MV-4-11 (cell line): Measurements from ENCODE around the gene RAP2B.
A peak's percentile ranks its signal among the peaks of the same experiment; 100 is the strongest.
"Not testable (repeated sequence)": the region's sequence is repeated elsewhere in the genome, so short reads cannot be mapped to it uniquely, and the experiment has no call there.

Source experiments
- DNase-seq: peaks from one replicate; lab custom pipeline; 2025; lab: John Stamatoyannopoulos, UW

The RAP2B gene

GRCh38 chr3:153161714-153162512 is at the start of gene RAP2B:
Gene RAP2B, plus strand, starts transcription at chr3:153162226. Its CDS starts 468 bp downstream, at chr3:153162694.
- DNase-seq: peak; percentile 90

DNA sequence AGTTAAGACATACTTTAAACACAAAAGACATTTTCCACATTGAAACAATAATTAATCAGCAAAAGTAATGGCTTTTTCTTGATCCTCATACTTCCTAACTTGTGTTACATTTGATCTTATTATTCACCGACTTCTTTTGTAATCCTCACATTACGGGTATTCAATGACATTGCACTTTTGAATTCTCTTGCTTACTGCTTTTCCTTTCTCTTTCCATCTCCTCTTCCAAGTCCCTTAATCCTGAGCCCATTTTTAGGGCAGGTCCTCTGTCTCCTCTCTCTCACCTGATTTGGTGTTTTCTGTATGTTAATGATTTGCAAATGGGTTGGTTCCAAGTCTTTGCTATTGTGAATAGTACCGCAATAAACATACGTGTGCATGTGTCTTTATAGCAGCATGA is 48.5 kb upstream of the RAP2B start:
- DNase-seq: no peak

GRCh38 chr3:153114270-153114669 is 47.8 kb upstream of the RAP2B start:
- DNase-seq: not testable (repeated sequence)

DNA sequence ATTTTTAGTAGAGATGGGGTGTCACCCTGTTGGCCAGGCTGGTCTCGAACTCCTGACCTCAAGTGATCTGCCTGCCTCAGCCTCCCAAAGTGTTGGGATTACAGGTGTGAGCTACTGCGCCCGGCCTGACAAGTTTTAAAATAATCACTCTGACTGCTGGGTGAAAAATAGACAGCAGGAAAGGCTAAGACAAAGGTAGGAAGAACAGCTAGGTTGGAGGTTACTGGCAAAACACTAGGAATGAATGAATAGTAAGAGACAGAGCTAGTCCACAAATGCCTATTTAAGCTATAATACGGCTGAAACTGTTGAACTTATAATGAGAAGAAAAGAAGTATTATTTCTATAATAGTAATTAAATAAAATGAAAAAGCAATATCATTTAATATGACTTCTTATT is 46.7 kb upstream of the RAP2B start:
- DNase-seq: no peak

DNA sequence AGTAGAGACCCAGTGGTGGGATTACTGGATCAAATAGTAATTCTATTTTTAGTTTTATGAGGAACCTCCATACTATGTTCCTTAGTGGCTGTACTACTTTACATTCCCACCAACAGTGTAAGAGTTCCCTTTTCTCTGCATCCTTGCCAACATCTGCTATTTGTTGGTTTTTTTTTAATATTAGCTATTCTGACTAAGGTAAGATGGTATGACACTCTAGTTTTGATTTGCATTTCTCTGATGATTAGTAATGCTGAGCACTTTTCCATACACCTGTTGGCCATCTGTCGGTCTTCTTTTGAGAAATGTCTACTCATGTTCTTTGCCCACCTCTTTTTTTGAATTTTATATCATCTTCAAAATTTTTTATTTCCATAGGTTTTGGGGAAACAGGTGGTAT is 34.2 kb upstream of the RAP2B start:
- DNase-seq: no peak

DNA sequence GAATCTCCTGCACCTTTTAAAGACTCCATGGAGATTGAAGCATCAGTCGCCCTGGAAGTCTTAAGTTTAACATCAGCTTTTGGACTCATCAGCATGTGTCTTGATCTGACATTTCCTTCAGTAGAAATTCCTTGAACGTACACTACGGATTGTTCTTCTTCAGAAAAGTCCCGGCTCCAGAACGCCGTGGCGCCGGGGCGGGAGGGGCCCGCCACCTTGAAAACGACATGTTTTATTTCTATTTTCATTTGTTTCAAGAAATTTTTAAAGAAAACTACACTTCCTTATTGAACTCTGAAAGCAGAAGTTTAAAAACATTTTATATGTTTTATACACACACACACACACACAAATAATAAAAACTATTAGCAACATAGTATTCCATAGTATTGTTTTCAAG is 32.6 kb upstream of the RAP2B start:
- no peak for DNase-seq

GRCh38 chr3:153129866-153130265 is 32.2 kb upstream of the RAP2B start:
- no peak for DNase-seq

GRCh38 chr3:153130312-153130977 is 31.6 kb upstream of the RAP2B start:
- peak; percentile 83 for DNase-seq

DNA sequence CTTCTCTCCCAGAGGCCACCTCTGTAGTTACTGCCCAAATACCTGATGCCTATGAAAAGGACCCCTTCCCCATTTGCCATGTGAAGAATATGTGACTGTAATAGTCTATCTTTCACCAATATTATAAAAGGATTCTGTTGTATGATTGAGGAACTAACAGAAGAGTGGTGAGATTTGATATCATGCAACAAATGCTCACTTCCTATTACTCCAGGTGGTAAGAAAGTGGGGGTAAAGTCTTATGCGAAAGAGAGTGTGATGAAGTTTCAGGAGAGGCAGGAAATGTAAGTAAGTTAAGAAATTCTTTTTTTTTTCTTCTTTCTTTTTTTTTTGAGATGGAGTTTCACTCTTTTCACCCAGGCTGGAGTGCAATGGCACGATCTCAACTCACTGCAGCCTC is 24.4 kb upstream of the RAP2B start:
- DNase-seq: peak; percentile 31

DNA sequence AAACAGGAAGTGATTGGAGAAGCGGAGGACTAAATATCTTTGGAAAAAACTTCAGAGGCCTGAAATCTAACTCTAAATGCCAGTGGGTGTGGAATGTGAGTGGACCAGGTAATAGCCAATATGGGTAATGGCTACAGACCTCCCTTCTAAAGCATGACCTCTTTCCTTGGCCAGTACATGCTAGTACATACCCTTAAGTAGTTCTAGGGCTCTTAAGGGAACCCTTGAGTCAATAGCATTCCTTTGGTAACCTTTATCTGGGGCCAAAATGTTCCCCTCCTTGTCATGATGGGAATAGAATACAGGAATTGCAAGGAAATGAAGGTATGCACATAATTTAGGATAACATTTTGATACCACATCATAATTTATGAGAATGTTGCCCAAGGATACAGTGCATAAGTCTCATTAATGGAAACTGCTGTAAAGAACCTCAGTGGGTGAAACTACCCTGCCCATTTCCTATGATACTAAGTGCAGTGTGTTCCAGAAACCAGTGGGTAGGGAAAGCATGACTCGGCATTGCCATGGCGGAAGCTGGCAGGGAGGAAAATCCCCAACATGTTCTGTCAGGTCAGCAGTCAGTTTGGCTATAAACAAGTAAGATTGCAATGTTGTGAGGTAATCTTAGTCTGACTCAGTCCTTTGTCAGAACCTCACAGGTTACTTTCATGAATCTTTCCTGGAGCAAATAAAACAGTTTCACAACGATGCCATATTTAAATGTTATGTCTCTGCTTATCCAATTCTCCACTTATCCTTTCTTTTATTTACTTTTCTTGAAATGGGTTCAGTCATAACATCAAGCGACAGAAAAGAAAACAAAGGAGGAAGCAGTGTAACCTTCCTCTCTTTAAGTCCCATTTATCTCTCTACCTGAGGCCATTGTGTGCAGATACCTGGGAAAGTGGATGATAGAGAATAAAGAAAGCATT is 23.5 kb upstream of the RAP2B start:
- peak; percentile 30 for DNase-seq

GRCh38 chr3:153142961-153143360 is 19.1 kb upstream of the RAP2B start:
- no peak for DNase-seq

- DNase-seq: no peak
Observed at GRCh38 chr3:153144071-153144470, 18.0 kb upstream of the RAP2B start.

DNA sequence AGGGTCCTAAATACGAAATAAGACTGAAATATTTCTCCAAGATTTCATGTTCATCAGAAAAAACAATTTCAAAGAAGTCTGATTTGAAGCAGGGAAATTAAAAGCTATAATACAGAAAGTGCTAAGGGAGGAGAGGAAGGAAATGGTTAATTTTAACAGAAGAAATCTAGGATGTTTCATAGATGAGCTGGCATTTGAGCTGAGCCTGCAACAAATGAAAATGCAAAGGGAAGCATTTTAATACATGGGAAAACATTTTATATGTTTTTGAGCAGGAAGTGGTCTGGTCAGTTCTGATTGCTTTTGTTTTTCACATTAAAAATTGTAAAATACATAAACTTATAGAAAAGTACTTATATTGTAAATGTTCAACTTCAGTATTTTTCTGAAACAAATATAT is 17.2 kb upstream of the RAP2B start:
- no peak for DNase-seq

- no peak for DNase-seq
Observed at GRCh38 chr3:153145454-153145853, 16.6 kb upstream of the RAP2B start.

GRCh38 chr3:153146191-153147053 is 15.6 kb upstream of the RAP2B start:
- DNase-seq: no peak

DNA sequence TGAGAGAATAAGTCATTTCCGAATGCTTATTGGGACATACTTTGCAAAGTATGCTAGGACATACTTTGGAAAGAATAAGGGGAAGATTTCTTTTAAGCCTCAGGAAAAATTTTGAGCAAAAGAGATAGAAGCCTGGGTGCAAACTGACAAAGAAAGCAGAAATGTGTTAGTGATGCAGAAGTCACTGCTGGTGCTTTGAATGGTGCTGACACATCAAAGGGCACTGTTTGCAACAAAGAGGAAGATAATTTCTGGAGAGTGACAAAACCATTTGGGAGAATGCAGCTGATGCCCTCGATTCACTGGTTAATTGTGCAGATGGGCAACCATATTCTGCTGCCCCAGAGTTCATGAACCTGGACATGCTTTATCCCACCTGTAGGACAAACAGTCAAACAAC is 11.0 kb upstream of the RAP2B start:
- DNase-seq: peak; percentile 29

DNA sequence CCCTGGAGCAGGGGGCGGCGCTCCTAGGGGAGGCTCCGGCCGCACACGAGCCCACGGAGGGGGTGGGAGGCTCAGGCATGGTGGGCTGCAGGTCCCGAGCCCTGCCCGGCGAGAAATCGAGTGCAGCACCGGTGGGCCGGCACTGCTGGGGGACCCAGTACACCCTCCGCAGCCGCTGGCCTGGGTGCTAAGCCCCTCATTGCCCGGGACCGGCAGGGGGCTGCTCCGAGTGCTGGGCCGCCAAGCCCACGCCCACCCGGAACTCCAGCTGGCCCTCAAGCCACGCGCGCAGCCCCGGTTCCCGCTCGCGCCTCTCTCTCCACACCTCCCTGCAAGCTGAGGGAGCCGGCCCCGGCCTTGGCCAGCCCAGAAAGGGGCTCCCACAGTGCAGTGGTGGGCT is 6.2 kb upstream of the RAP2B start:
- not testable (repeated sequence) for DNase-seq

- DNase-seq: no peak
Observed at GRCh38 chr3:153158189-153158588, 3.8 kb upstream of the RAP2B start.

DNA sequence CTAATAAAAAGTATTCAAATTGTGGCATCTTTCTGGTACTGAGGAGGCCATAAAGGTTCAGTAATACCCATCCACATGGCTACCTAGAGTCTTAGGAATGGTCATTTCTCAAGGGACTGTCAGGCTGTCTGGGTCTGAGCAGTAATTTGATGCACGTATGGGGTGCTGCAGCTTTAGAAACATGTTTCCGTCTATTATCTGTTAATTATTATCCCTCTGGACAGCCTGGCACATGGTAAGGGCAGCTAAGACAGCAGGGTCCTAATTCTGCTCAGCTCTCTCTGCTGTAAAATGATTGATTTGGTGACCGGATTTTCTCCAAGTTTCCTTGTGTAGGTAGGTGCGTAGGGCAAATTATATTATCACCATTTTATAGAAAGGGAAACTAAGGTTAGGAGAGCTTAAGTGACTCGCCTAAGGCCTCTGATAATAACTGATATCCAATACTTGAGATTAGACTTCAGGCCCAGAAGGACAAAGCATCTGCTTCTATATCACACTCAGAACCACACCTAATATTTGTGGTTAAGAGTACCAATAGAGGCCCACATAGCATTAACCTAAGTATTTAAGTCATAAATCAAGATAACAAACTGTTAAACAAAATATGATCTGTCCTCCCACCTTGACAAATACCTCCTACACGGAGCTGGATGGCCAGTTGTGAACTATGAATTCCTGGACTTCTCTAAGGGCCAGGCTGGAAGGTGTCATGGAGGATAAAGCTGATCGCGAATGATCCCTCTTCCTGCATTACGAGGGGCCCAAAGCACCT is 2.9 kb upstream of the RAP2B start:
- DNase-seq: no peak

GRCh38 chr3:153159771-153160397 is 2.1 kb upstream of the RAP2B start:
- DNase-seq: no peak
